Measurements from ENCODE around the gene ARF5. TPM values are rescaled to one million over a fixed set of nuclear protein-coding genes. Genes with fewer than 3 reads are reported as not detected.
A peak's percentile ranks its signal among the peaks of the same experiment; 100 is the strongest.
"Not testable (repeated sequence)": the region's sequence is repeated elsewhere in the genome, so short reads cannot be mapped to it uniquely, and the experiment has no call there.

ARF5 gene
- 308 and 345 TPM in 2 replicates for total RNA-seq (2014; rRNA removed; shearing (Covaris generic); ENCODE audit: low replicate concordance)

- in situ Hi-C loops (cut with HindIII; ENCODE audit: low pct_unique_long_range_greater_than_20kb, low sequenced_read_pairs), result no loop called here
- peak; percentile 41 for DNase-seq (ENCODE audit: low read depth)
These were observed at the start of gene ARF5 for GRCh38 chr7:127588019-127588696. Gene ARF5 (plus strand): TSS chr7:127588411. CDS start chr7:127588499, 88 bp downstream.

GRCh38 chr7:127539116-127539515, 49.1 kb upstream of the ARF5 start:
- in situ Hi-C loops (cut with HindIII; ENCODE audit: low pct_unique_long_range_greater_than_20kb, low sequenced_read_pairs), result no loop called here
- no peak for DNase-seq (ENCODE audit: low read depth)

GRCh38 chr7:127540461-127540860, 47.8 kb upstream of the ARF5 start:
- DNase-seq (ENCODE audit: low read depth); in situ Hi-C loops (cut with HindIII; ENCODE audit: low pct_unique_long_range_greater_than_20kb, low sequenced_read_pairs): not testable (repeated sequence)

- in situ Hi-C loops (cut with HindIII; ENCODE audit: low pct_unique_long_range_greater_than_20kb, low sequenced_read_pairs), result no loop called here
- no peak for DNase-seq (ENCODE audit: low read depth)
These were observed 46.7 kb upstream of the ARF5 start for GRCh38 chr7:127541548-127541947.

GRCh38 chr7:127546313-127546712, 41.9 kb upstream of the ARF5 start:
- no peak for DNase-seq (ENCODE audit: low read depth)
- in situ Hi-C loops (cut with HindIII; ENCODE audit: low pct_unique_long_range_greater_than_20kb, low sequenced_read_pairs), result no loop called here

GRCh38 chr7:127550247-127550646, 38.0 kb upstream of the ARF5 start:
- DNase-seq (ENCODE audit: low read depth), result no peak
- in situ Hi-C loops (cut with HindIII; ENCODE audit: low pct_unique_long_range_greater_than_20kb, low sequenced_read_pairs), result no loop called here

- no peak for DNase-seq (ENCODE audit: low read depth)
- in situ Hi-C loops (cut with HindIII; ENCODE audit: low pct_unique_long_range_greater_than_20kb, low sequenced_read_pairs), result no loop called here
These were observed 36.3 kb upstream of the ARF5 start for GRCh38 chr7:127551941-127552340.

GRCh38 chr7:127556404-127556803, 31.8 kb upstream of the ARF5 start:
- in situ Hi-C loops (cut with HindIII; ENCODE audit: low pct_unique_long_range_greater_than_20kb, low sequenced_read_pairs), result no loop called here
- no peak for DNase-seq (ENCODE audit: low read depth)

GRCh38 chr7:127557803-127558202, 30.4 kb upstream of the ARF5 start:
- no peak for DNase-seq (ENCODE audit: low read depth)
- in situ Hi-C loops (cut with HindIII; ENCODE audit: low pct_unique_long_range_greater_than_20kb, low sequenced_read_pairs), result no loop called here

GRCh38 chr7:127566242-127566641, 22.0 kb upstream of the ARF5 start:
- no peak for DNase-seq (ENCODE audit: low read depth)
- in situ Hi-C loops (cut with HindIII; ENCODE audit: low pct_unique_long_range_greater_than_20kb, low sequenced_read_pairs), result no loop called here

GRCh38 chr7:127568034-127568433, 20.2 kb upstream of the ARF5 start:
- DNase-seq (ENCODE audit: low read depth); in situ Hi-C loops (cut with HindIII; ENCODE audit: low pct_unique_long_range_greater_than_20kb, low sequenced_read_pairs): not testable (repeated sequence)

GRCh38 chr7:127571741-127572505, 16.3 kb upstream of the ARF5 start:
- in situ Hi-C loops (cut with HindIII; ENCODE audit: low pct_unique_long_range_greater_than_20kb, low sequenced_read_pairs), result no loop called here
- DNase-seq (ENCODE audit: low read depth), result no peak

- DNase-seq (ENCODE audit: low read depth), result no peak
- in situ Hi-C loops (cut with HindIII; ENCODE audit: low pct_unique_long_range_greater_than_20kb, low sequenced_read_pairs), result no loop called here
These were observed 10.1 kb upstream of the ARF5 start for GRCh38 chr7:127578036-127578684.

GRCh38 chr7:127578711-127579275, 9.4 kb upstream of the ARF5 start:
- no peak for DNase-seq (ENCODE audit: low read depth)

GRCh38 chr7:127580612-127581011, 7.6 kb upstream of the ARF5 start:
- in situ Hi-C loops (cut with HindIII; ENCODE audit: low pct_unique_long_range_greater_than_20kb, low sequenced_read_pairs), result no loop called here

More at GRCh38 chr7:127578711-127579275, 9.4 kb upstream of the ARF5 start:
- in situ Hi-C loops (cut with HindIII; ENCODE audit: low pct_unique_long_range_greater_than_20kb, low sequenced_read_pairs), result no loop called here

GRCh38 chr7:127581716-127582115, 6.5 kb upstream of the ARF5 start:
- in situ Hi-C loops (cut with HindIII; ENCODE audit: low pct_unique_long_range_greater_than_20kb, low sequenced_read_pairs), result no loop called here
- DNase-seq (ENCODE audit: low read depth), result no peak

More at GRCh38 chr7:127580612-127581011, 7.6 kb upstream of the ARF5 start:
- DNase-seq (ENCODE audit: low read depth), result no peak

GRCh38 chr7:127582361-127582760, 5.8 kb upstream of the ARF5 start:
- in situ Hi-C loops (cut with HindIII; ENCODE audit: low pct_unique_long_range_greater_than_20kb, low sequenced_read_pairs), result no loop called here
- DNase-seq (ENCODE audit: low read depth), result no peak

- no peak for DNase-seq (ENCODE audit: low read depth)
- in situ Hi-C loops (cut with HindIII; ENCODE audit: low pct_unique_long_range_greater_than_20kb, low sequenced_read_pairs), result no loop called here
These were observed 3.6 kb upstream of the ARF5 start for GRCh38 chr7:127584648-127585043.
